GM12865 (cell line): ENCODE results near the gene PLEKHG5.

ENCODE experiments used
- DNase-seq: peaks from one replicate; pipeline ENCODE4 v3.0.0; 2010; ENCODE audit warnings: low read depth
- H3K4me3 ChIP-seq: 2 replicates; pipeline ENCODE4 v1.5.1; 2011; ENCODE audit warnings: mild to moderate bottlenecking, low read depth, low read length, control low read depth
- CTCF ChIP-seq: IDR thresholded peaks from 2 replicates; pipeline ENCODE4 v1.5.1; 2011; ENCODE audit warnings: low read length, control low read depth, low read depth, inconsistent platforms; ENCODE audit not compliant: insufficient read depth; ENCODE audit errors: missing control alignments

PLEKHG5 gene

GRCh38 chr1:6473156-6473555, 18.3 kb downstream of the PLEKHG5 start:
- no peak for DNase-seq
- TF ChIP-seq CTCF: no peak
- no peak overlapping the region for H3K4me3 ChIP-seq

GRCh38 chr1:6472391-6472790, 19.1 kb downstream of the PLEKHG5 start:
- H3K4me3 ChIP-seq: no peak overlapping the region
- no peak for DNase-seq
- peak; percentile 31 for TF ChIP-seq CTCF

DNA sequence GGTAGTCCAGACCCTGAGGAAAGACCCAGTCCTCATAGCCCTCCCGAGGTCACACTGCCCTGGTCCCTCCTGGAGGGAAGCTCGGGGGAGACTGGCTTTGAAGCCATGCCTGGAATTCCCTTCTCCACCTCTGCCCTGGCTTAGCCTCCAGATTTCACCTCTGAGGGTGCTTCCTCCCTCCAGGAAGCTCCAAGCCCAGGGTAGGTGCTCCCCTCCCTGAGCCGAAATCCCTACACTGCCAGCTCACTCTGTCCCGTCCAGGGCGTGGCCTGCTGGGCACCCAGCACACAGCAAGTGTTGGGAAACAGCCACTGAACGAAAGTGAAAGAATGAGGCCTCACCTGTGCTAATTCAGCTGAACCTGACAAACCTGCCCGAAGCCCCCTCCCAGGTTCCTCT, 19.5 kb downstream of the PLEKHG5 start:
- H3K4me3 ChIP-seq: no peak overlapping the region
- TF ChIP-seq CTCF: no peak
- DNase-seq: no peak

- TF ChIP-seq CTCF: no peak
- no peak overlapping the region for H3K4me3 ChIP-seq
- no peak for DNase-seq
Observed at GRCh38 chr1:6471086-6471969, 20.1 kb downstream of the PLEKHG5 start.

DNA sequence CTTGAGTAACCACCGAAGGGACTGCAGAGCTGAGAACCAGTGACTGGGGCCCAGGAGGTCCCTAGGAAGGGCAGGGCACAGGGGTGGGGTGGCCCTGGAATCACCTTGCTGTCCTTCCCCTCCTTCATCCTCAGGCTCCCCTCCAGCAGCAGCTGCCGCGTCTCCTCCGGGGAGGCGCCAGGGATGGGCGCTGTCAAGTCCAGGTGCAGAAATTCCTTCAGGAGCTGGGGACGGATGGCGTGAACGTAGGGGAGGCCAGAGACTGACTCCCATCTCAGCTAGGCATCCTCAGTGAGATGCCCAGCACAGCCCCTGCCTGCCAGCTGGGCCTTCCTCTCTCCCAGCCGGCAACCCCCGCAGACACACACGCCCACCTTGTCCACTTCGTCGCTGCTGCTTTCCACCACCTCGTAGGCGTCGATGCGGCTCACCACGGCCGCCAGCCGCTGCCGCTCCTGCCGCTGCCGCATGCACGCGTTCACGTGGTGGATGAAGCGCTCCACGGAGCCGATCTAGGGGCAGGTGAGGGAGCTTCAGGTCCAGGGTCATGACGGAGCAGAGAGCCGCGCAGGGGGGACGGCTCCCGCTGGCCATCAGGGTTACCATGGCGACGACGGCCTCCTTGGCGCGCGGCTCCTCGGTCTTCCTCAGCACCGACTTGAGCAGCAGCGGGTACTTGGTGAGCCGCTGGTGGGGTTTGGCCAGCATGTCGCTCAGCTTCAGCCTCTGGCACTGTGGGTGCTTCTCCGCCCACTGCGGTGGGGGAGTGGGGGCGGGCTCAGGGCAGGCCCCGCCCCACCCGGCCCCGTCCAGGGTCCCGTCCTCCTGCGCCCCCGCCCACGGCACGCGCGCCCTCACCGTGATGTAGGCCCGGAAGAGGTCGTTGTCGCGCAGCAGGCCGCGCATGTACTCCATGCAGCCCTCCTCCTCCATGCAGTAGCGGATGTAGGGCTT, 21.1 kb downstream of the PLEKHG5 start:
- no peak overlapping the region for H3K4me3 ChIP-seq

More for the DNA sequence above, 21.1 kb downstream of the PLEKHG5 start:
- DNase-seq: no peak
- no peak for TF ChIP-seq CTCF
